KMS-11 (cell line): Measurements from ENCODE around the gene CLDN14.

Experiments used
- H2AFZ ChIP-seq: fragments of 200-600 bp; sonication (generic); 2 replicates; pipeline ENCODE4 v1.6.1; 2016; ENCODE audit warnings: antibody characterized with exemption, mixed run types, low read depth
- H3K27ac ChIP-seq: fragments of 200-600 bp; sonication (generic); 2 replicates; pipeline ENCODE4 v1.6.1; 2016; ENCODE audit warnings: mild to moderate bottlenecking, mixed run types
- H3K27me3 ChIP-seq: fragments of 200-600 bp; sonication (generic); 2 replicates; pipeline ENCODE4 v1.6.1; 2017; ENCODE audit warnings: mild to moderate bottlenecking, low read depth, mixed run types, moderate library complexity; ENCODE audit not compliant: insufficient read depth
- H3K36me3 ChIP-seq: fragments of 200-600 bp; sonication (generic); 2 replicates; pipeline ENCODE4 v1.6.1; 2017; ENCODE audit warnings: mild to moderate bottlenecking, mixed run types; ENCODE audit not compliant: insufficient read depth
- H3K4me1 ChIP-seq: fragments of 200-600 bp; sonication (generic); 2 replicates; pipeline ENCODE4 v1.6.1; 2016; ENCODE audit warnings: mild to moderate bottlenecking, low read depth, mixed run types; ENCODE audit not compliant: poor library complexity, severe bottlenecking
- H3K4me2 ChIP-seq: fragments of 200-600 bp; sonication (generic); 2 replicates; pipeline ENCODE4 v1.7.0; 2016; ENCODE audit warnings: mild to moderate bottlenecking, mixed run types
- H3K4me3 ChIP-seq: fragments of 200-600 bp; sonication (generic); IDR thresholded peaks from 2 replicates; pipeline ENCODE4 v1.6.1; 2017; ENCODE audit warnings: low read depth, low read length, mixed read lengths; ENCODE audit not compliant: insufficient read depth
- H3K79me2 ChIP-seq: fragments of 200-600 bp; sonication (generic); 2 replicates; pipeline ENCODE4 v1.6.1; 2016; ENCODE audit warnings: low read depth, mixed run types; ENCODE audit not compliant: insufficient read depth
- H3K9ac ChIP-seq: fragments of 200-600 bp; sonication (generic); 2 replicates; pipeline ENCODE4 v1.6.1; 2016; ENCODE audit warnings: mild to moderate bottlenecking, mixed run types
- H4K20me1 ChIP-seq: fragments of 200-600 bp; sonication (generic); 2 replicates; pipeline ENCODE4 v1.6.1; 2016; ENCODE audit warnings: mild to moderate bottlenecking, mixed run types; ENCODE audit not compliant: insufficient read depth
- CTCF ChIP-seq: fragments of 200-600 bp; sonication (generic); conservative IDR thresholded peaks from 2 replicates; pipeline ENCODE4 v1.6.1; 2017; ENCODE audit warnings: low read depth, mild to moderate bottlenecking, antibody characterized with exemption, low read length, moderate library complexity, mixed read lengths

Gene CLDN14

DNA sequence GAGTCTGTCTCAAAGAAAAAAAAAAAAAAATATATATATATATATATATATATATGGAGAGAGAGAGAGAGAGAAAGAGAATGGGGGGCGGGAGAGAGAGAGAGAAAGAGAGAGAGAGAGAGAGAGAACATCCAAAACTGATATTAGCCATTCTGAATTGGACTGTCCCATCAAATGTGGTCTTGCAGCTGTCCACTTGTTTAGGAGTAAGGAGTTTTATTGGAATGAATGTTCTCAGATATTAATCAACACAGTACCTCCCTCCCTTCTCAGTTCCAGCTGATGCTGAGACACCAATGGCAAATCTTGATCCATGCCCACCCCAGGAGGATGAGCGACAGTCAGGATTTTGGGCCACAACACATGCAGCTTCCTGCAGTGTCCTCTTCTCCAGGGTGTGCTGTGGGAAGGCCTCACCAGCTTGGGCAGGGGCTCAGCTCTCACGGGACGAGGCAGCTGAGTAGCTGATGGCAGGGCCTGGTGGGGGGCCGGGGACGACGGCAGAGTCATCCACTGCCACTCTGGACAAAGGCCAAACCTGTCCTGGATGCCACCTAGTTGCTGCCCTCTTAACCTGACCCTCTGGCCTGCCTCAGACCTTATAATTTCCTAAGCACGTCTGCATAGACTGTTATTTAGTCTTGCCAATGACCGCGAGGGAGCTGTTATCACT lies 9.3 kb upstream of the CLDN14 start:
- Histone ChIP-seq H3K4me3 (no peak overlapping the region), H3K27ac (no peak overlapping the region), H3K27me3 (no peaks in the 10 kb centered on the region), H3K9ac (no peak overlapping the region), H3K36me3 (no peaks in the 10 kb centered on the region), H3K79me2 (no peaks in the 10 kb centered on the region), H3K4me2 (no peak overlapping the region), H2AFZ (no peak overlapping the region), H4K20me1 (no peaks in the 10 kb centered on the region), H3K4me1 (no peaks in the 10 kb centered on the region)
- TF ChIP-seq CTCF = no peak

GRCh38 chr21:36487641-36488307 lies 7.9 kb upstream of the CLDN14 start:
- no peak for TF ChIP-seq CTCF
- H3K9ac ChIP-seq = no peak overlapping the region
- H3K4me1 ChIP-seq = no peaks in the 10 kb centered on the region
- no peak overlapping the region for H3K4me3 ChIP-seq
- no peak overlapping the region for H3K4me2 ChIP-seq
- H4K20me1 ChIP-seq = no peaks in the 10 kb centered on the region
- H3K27ac ChIP-seq = no peak overlapping the region
- no peaks in the 10 kb centered on the region for H3K36me3 ChIP-seq
- no peaks in the 10 kb centered on the region for H3K79me2 ChIP-seq
- no peaks in the 10 kb centered on the region for H3K27me3 ChIP-seq
- H2AFZ ChIP-seq = no peak overlapping the region

GRCh38 chr21:36486246-36486645 lies 6.3 kb upstream of the CLDN14 start:
- Histone ChIP-seq H3K36me3 (no peaks in the 10 kb centered on the region), H3K79me2 (no peaks in the 10 kb centered on the region), H3K9ac (no peak overlapping the region), H3K4me2 (no peak overlapping the region), H3K27ac (no peak overlapping the region), H3K4me1 (no peaks in the 10 kb centered on the region), H3K27me3 (no peaks in the 10 kb centered on the region), H4K20me1 (no peaks in the 10 kb centered on the region), H3K4me3 (no peak overlapping the region), H2AFZ (no peak overlapping the region)
- no peak for TF ChIP-seq CTCF

DNA sequence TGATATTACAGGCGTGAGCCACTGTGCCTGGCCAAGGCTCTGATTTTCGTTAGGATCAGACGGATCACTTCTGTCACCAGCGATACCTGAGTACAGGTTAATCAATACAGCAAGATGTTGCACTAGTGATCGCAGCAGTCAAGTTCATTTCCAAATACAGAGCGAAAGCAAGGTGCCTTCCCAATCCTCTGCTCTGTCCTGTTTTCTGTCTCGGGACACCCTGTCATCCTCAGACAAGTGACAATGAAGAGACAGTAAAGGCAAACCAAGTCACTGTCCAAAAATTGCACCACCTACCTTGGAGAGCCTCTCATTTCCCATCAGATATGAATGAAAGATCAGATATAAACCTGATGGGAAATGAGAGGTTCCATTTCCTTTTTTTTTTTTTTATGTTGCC lies 5.6 kb upstream of the CLDN14 start:
- H3K36me3 ChIP-seq = no peaks in the 10 kb centered on the region
- H4K20me1 ChIP-seq = no peaks in the 10 kb centered on the region
- H3K9ac ChIP-seq = no peak overlapping the region
- H2AFZ ChIP-seq = no peak overlapping the region
- H3K27ac ChIP-seq = no peak overlapping the region
- H3K4me2 ChIP-seq = no peak overlapping the region
- no peak for TF ChIP-seq CTCF
- no peaks in the 10 kb centered on the region for H3K4me1 ChIP-seq
- no peaks in the 10 kb centered on the region for H3K27me3 ChIP-seq
- no peaks in the 10 kb centered on the region for H3K79me2 ChIP-seq
- no peak overlapping the region for H3K4me3 ChIP-seq
